Amygdala (tissue), 56 donors: ENCODE results near the gene SLC2A6.
A peak's percentile ranks its signal among the peaks of the same experiment; 100 is the strongest.

Experiments used
- DNase-seq, 56 donors: peaks; one replicate each; lab custom pipeline; 2025; lab: John Stamatoyannopoulos, UW

Gene SLC2A6

GRCh38 chr9:133484671-133485437 is 6.0 kb upstream of the SLC2A6 start:
- DNase-seq = no peak

GRCh38 chr9:133483611-133484010 is 4.7 kb upstream of the SLC2A6 start:
- no peak for DNase-seq

- DNase-seq = peak in 2 of 56 donors; percentile 19 to 31
Measured at GRCh38 chr9:133477992-133478850, 678 bp downstream of the SLC2A6 start.

GRCh38 chr9:133477461-133477860 is 1.4 kb downstream of the SLC2A6 start:
- no peak for DNase-seq

GRCh38 chr9:133476941-133477340 is 2.0 kb downstream of the SLC2A6 start:
- no peak for DNase-seq

- DNase-seq = no peak
Measured at GRCh38 chr9:133476036-133476931, 2.6 kb downstream of the SLC2A6 start.

GRCh38 chr9:133475292-133476012 is 3.4 kb downstream of the SLC2A6 start:
- DNase-seq = no peak

GRCh38 chr9:133474853-133475252 is 4.0 kb downstream of the SLC2A6 start:
- no peak for DNase-seq

GRCh38 chr9:133474215-133474614 is 4.7 kb downstream of the SLC2A6 start:
- no peak for DNase-seq

- no peak for DNase-seq
Measured at GRCh38 chr9:133473743-133474142, 5.2 kb downstream of the SLC2A6 start.

- DNase-seq = no peak
Measured at GRCh38 chr9:133472753-133473378, 6.0 kb downstream of the SLC2A6 start.

- no peak for DNase-seq
Measured at GRCh38 chr9:133472277-133472645, 6.6 kb downstream of the SLC2A6 start.

GRCh38 chr9:133471551-133472276 is 7.2 kb downstream of the SLC2A6 start:
- DNase-seq = no peak

- no peak for DNase-seq
Measured at GRCh38 chr9:133470988-133471387, 7.9 kb downstream of the SLC2A6 start.

- DNase-seq = peak in 1 of 56 donors; percentile 24
Measured at GRCh38 chr9:133470427-133470924, 8.4 kb downstream of the SLC2A6 start.

- DNase-seq = no peak
Measured at GRCh38 chr9:133468777-133469421, 10.0 kb downstream of the SLC2A6 start.

GRCh38 chr9:133468374-133468773 is 10.5 kb downstream of the SLC2A6 start:
- DNase-seq = no peak

GRCh38 chr9:133467101-133467500 is 11.8 kb downstream of the SLC2A6 start:
- DNase-seq = no peak
